Smooth muscle cell (in vitro differentiated cells): ENCODE data around the gene RIT2. TPM values are rescaled to one million over a fixed set of nuclear protein-coding genes. Genes with fewer than 3 reads are reported as not detected.

ENCODE experiments used
- DNase-seq: peaks from one replicate; lab custom pipeline; 2025; ENCODE audit not compliant: unreplicated experiment; lab: John Stamatoyannopoulos, UW
- H2AFZ ChIP-seq: fragments of 200-600 bp; sonication (generic); 2 replicates; pipeline ENCODE4 v1.6.0; 2016; ENCODE audit warnings: antibody characterized with exemption, low read depth, mild to moderate bottlenecking
- H3F3A ChIP-seq: fragments of 200-600 bp; sonication (generic); 2 replicates; pipeline ENCODE4 v1.6.0; 2017; ENCODE audit warnings: antibody characterized with exemption, low read depth
- H3K27ac ChIP-seq: fragments of 200-600 bp; sonication (generic); 2 replicates; pipeline ENCODE4 v1.5.1; 2016; ENCODE audit warnings: low read depth, mild to moderate bottlenecking
- H3K27me3 ChIP-seq: fragments of 200-600 bp; sonication (generic); 2 replicates; pipeline ENCODE4 v1.6.1; 2016; ENCODE audit warnings: low read depth, mild to moderate bottlenecking
- H3K36me3 ChIP-seq: fragments of 200-600 bp; sonication (generic); 2 replicates; pipeline ENCODE4 v1.5.1; 2016; ENCODE audit warnings: low read depth
- H3K4me1 ChIP-seq: fragments of 200-600 bp; sonication (generic); 2 replicates; pipeline ENCODE4 v1.5.1; 2016; ENCODE audit warnings: low read depth
- H3K4me2 ChIP-seq: fragments of 200-600 bp; sonication (generic); 2 replicates; pipeline ENCODE4 v1.6.0; 2016; ENCODE audit warnings: mild to moderate bottlenecking
- H3K4me3 ChIP-seq: fragments of 200-600 bp; sonication (generic); 2 replicates; pipeline ENCODE4 v1.5.1; 2016; ENCODE audit warnings: mild to moderate bottlenecking
- H3K79me2 ChIP-seq: fragments of 200-600 bp; sonication (generic); 2 replicates; pipeline ENCODE4 v1.6.0; 2016; ENCODE audit warnings: low read depth, mild to moderate bottlenecking
- H3K9ac ChIP-seq: fragments of 200-600 bp; sonication (generic); 2 replicates; pipeline ENCODE4 v1.6.0; 2016; ENCODE audit warnings: low read depth
- H3K9me3 ChIP-seq: fragments of 200-600 bp; sonication (generic); replicated peaks from 2 replicates; pipeline ENCODE4 v1.5.1; 2016; ENCODE audit warnings: low read depth
- H4K20me1 ChIP-seq: fragments of 200-600 bp; sonication (generic); 2 replicates; pipeline ENCODE4 v1.6.0; 2016; ENCODE audit warnings: low read depth
- CTCF ChIP-seq: fragments of 200-600 bp; sonication (generic); IDR thresholded peaks from 2 replicates; pipeline ENCODE4 v1.5.1; 2017; ENCODE audit warnings: borderline replicate concordance, mild to moderate bottlenecking, antibody characterized with exemption; ENCODE audit not compliant: insufficient read depth, poor library complexity, severe bottlenecking
- WGBS: methylation state at CpG from one replicate; pipeline ENCODE4 v1.1.7; 2016; ENCODE audit warnings: low lambda C conversion rate; 5-methylcytosine and 5-hydroxymethylcytosine counted together
- polyA plus RNA-seq: library from polyadenylated mRNA; unstranded; fragments of >200 nt; fragmentation: Nextera tagmentation; extraction: Ambion mirVana; gene quantifications from 2 replicates; pipeline ENCODE4 v1.2.1, GENCODE V29; 2016
- total RNA-seq: library from RNA; depleted of rRNA; stranded (reverse); fragments of >200 nt; gene quantifications from 2 replicates; pipeline ENCODE4 v1.2.3, GENCODE V29; 2014

Gene RIT2
- total and polyA plus RNA-seq, 2 experiments from 2014 or later = not detected

DNA sequence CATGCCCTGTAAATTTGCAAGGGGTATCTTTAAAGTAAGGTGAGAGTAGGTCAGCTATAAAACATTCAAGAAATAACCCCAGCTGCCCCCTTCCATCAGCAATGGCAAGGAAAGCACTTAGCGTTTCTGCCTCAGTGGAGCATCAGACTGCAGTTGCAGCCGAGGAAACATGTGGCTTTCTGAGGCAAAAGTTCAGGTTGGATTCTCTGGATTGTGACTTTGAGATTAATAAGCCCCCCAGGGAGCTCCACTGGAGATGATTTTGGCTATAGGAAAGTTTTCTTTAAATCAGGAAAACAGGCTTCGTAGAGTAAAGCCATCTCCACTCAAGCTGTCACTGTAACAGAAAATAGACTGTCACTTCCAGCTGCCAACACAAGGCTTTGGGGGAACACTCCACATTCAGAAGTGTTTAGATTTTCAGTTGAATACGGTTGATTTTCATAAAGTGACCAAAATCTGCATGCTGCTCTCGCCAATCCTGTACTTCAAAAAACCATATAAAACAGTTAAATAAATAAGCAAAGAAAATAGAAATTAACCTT, 15.3 kb upstream of the RIT2 start:
- H3F3A ChIP-seq = no peaks in the 10 kb centered on the region
- H3K27ac ChIP-seq = no peak overlapping the region
- H3K79me2 ChIP-seq = no peaks in the 10 kb centered on the region
- no peaks in the 10 kb centered on the region for H3K36me3 ChIP-seq
- no peak overlapping the region for H3K4me3 ChIP-seq
- no peak overlapping the region for H3K4me2 ChIP-seq
- H3K27me3 ChIP-seq = no peaks in the 10 kb centered on the region
- H3K4me1 ChIP-seq = no peaks in the 10 kb centered on the region
- WGBS = 81% methylated on average over 5 of the region's 5 CpGs
- no peaks in the 10 kb centered on the region for H3K9me3 ChIP-seq
- no peak overlapping the region for H3K9ac ChIP-seq
- H4K20me1 ChIP-seq = no peaks in the 10 kb centered on the region
- DNase-seq = no peak
- H2AFZ ChIP-seq = no peak overlapping the region
- TF ChIP-seq CTCF = no peak

GRCh38 chr18:43129946-43130524, 14.6 kb upstream of the RIT2 start:
- 95% methylated on average over 5 of the region's 5 CpGs for WGBS

DNA sequence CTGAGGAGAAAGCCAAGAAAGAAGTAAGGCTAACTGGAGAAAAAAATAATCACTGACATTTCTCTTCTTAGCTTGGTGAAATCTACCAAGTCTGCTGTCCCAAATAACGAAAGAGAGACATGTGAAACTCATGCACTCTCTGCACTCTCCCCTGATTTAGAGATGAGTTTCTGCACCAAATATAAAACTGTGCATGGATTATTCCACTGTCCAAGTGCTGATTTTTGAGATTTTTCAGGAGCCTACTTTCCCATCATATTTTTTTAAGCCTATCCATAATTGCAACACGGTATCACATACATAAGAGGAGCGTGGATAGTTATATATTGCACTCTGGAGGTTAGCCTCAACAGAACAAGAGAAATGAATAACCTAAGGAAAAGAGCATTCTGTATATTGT, 10.0 kb upstream of the RIT2 start:
- Histone ChIP-seq H3K27me3 (no peaks in the 10 kb centered on the region), H3K36me3 (no peaks in the 10 kb centered on the region), H3K9ac (no peak overlapping the region), H3K4me1 (no peaks in the 10 kb centered on the region), H4K20me1 (no peaks in the 10 kb centered on the region), H3K4me3 (no peak overlapping the region), H2AFZ (no peak overlapping the region), H3K9me3 (no peaks in the 10 kb centered on the region), H3K27ac (no peak overlapping the region), H3K79me2 (no peaks in the 10 kb centered on the region), H3K4me2 (no peak overlapping the region), H3F3A (no peaks in the 10 kb centered on the region)
- DNase-seq = no peak
- no peak for TF ChIP-seq CTCF
- WGBS = 93% methylated on average over 3 of the region's 3 CpGs

More at GRCh38 chr18:43129946-43130524, 14.6 kb upstream of the RIT2 start:
- Histone ChIP-seq H2AFZ (no peak overlapping the region), H3K27me3 (no peaks in the 10 kb centered on the region), H4K20me1 (no peaks in the 10 kb centered on the region), H3K9me3 (no peaks in the 10 kb centered on the region), H3K79me2 (no peaks in the 10 kb centered on the region), H3K9ac (no peak overlapping the region), H3K4me3 (no peak overlapping the region), H3K36me3 (no peaks in the 10 kb centered on the region), H3K4me2 (no peak overlapping the region), H3F3A (no peaks in the 10 kb centered on the region), H3K27ac (no peak overlapping the region), H3K4me1 (no peaks in the 10 kb centered on the region)
- TF ChIP-seq CTCF = no peak
- no peak for DNase-seq

- no peak overlapping the region for H3K27ac ChIP-seq
- no peaks in the 10 kb centered on the region for H3K4me1 ChIP-seq
- H3K79me2 ChIP-seq = no peaks in the 10 kb centered on the region
- no peak overlapping the region for H3K4me2 ChIP-seq
- H3K27me3 ChIP-seq = no peaks in the 10 kb centered on the region
- H3K9me3 ChIP-seq = no peaks in the 10 kb centered on the region
- H3K36me3 ChIP-seq = no peaks in the 10 kb centered on the region
- H3K4me3 ChIP-seq = no peak overlapping the region
- no peak for TF ChIP-seq CTCF
- no peaks in the 10 kb centered on the region for H4K20me1 ChIP-seq
- no peak for DNase-seq
- H2AFZ ChIP-seq = no peak overlapping the region
- H3K9ac ChIP-seq = no peak overlapping the region
- no peaks in the 10 kb centered on the region for H3F3A ChIP-seq
Observed at GRCh38 chr18:43122955-43123354, 7.5 kb upstream of the RIT2 start.
